NB4 (cell line): ENCODE results near the gene GAD1.

Source experiments
- DNase-seq: peaks from one replicate; pipeline ENCODE4 v3.0.0; 2010; ENCODE audit warnings: low read depth
- H3K4me3 ChIP-seq: one replicate; pipeline ENCODE4 v1.5.1; 2011; ENCODE audit warnings: mild to moderate bottlenecking, low read depth, low read length, moderate library complexity
- MYC ChIP-seq: IDR thresholded peaks from 2 replicates; pipeline ENCODE4 v1.6.1; 2011; ENCODE audit warnings: low read depth, low read length
- POLR2A ChIP-seq: IDR thresholded peaks from 2 replicates; pipeline ENCODE4 v1.6.1; 2011; ENCODE audit warnings: mild to moderate bottlenecking; ENCODE audit not compliant: insufficient read length; ENCODE audit errors: extremely low read depth
- TF ChIP-seq, protein P1 (sequence below): IDR thresholded peaks from 2 replicates; pipeline ENCODE4 v1.6.1; 2011; ENCODE audit warnings: low read depth, low read length
- TF ChIP-seq, protein P2 (sequence below): IDR thresholded peaks from one replicate; pipeline ENCODE4 v1.5.1; 2012; ENCODE audit warnings: low read depth, low read length

The GAD1 gene

DNA sequence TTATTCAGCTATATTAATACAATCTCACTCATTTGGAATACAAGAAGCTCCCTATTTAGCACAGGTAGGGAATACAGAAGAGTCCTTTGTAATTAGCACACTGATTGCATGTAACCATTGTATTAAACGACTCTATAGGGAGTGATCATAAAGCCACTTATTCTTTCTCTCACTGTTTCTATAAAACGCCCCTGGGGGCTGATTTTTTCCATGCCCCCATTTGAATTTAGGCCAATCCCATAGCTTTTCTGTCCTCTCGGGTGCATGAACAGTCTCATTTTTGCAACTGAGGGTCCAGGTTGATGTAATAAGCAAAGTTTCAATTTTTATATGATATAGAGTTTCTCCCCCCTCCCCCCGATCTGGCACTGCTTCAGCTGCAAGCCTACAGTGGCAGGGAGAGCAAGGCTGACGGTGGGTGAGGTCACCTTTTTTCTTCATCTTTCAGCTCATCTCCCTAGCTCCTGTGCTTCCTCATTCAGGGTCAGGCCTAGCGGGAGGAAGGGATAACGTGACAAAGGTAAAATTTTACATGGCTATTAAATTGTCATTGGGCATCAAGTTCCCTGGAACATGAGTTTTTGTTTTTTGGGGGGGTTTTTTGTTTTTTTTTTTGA, 45.7 kb downstream of the GAD1 start:
- peak; percentile 11 for DNase-seq
- no peak for TF ChIP-seq MYC
- TF ChIP-seq, protein P1, sequence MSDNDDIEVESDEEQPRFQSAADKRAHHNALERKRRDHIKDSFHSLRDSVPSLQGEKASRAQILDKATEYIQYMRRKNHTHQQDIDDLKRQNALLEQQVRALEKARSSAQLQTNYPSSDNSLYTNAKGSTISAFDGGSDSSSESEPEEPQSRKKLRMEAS, result no peak
- TF ChIP-seq POLR2A, result no peak
- TF ChIP-seq, protein P2, sequence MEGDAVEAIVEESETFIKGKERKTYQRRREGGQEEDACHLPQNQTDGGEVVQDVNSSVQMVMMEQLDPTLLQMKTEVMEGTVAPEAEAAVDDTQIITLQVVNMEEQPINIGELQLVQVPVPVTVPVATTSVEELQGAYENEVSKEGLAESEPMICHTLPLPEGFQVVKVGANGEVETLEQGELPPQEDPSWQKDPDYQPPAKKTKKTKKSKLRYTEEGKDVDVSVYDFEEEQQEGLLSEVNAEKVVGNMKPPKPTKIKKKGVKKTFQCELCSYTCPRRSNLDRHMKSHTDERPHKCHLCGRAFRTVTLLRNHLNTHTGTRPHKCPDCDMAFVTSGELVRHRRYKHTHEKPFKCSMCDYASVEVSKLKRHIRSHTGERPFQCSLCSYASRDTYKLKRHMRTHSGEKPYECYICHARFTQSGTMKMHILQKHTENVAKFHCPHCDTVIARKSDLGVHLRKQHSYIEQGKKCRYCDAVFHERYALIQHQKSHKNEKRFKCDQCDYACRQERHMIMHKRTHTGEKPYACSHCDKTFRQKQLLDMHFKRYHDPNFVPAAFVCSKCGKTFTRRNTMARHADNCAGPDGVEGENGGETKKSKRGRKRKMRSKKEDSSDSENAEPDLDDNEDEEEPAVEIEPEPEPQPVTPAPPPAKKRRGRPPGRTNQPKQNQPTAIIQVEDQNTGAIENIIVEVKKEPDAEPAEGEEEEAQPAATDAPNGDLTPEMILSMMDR, result no peak
- H3K4me3 ChIP-seq, result no peak overlapping the region

DNA sequence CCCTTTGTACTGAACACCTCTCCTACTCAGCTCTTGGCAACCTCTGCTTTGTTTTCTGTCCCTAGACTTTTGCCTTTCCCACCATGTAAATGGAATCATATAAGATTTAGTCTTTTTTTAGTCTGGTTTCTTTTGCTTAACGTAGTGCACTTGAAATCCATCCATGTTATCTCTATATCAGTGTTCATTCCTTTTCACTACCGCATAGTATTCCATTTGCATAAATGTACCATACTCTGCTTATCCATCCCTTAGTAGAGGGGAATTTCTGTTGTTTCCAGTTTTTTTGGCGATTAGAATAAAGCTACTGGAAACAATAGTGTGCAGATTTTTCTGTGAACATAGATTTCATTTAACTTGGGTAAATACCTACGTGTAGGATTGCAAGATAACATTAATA, 46.4 kb downstream of the GAD1 start:
- no peak for DNase-seq
- no peak overlapping the region for H3K4me3 ChIP-seq
- TF ChIP-seq, protein P2, result no peak
- TF ChIP-seq, protein P1, result no peak
- TF ChIP-seq POLR2A (no peak), MYC (no peak)

DNA sequence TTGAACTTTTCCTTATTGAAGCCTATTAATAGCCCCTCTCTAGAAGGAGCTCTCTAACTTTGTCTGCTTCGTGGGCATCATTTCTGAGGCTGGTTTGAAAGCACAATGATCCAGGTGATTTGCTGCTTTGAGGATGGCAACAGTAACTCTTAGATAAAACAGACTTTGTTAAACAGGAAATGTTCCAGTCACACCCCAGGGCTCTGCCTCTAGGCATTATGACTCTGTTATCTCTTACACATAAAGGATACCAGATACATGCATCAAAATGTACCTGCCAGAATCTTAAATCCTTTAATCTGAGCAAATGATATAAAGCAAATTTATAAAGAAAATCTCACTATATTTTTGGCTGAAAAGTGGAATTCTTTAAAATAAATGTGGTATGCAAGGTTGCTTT, 52.3 kb downstream of the GAD1 start:
- no peak for DNase-seq
- no peak overlapping the region for H3K4me3 ChIP-seq
- TF ChIP-seq, protein P2, result no peak
- TF ChIP-seq MYC (no peak), POLR2A (no peak)
- TF ChIP-seq, protein P1, result no peak

DNA sequence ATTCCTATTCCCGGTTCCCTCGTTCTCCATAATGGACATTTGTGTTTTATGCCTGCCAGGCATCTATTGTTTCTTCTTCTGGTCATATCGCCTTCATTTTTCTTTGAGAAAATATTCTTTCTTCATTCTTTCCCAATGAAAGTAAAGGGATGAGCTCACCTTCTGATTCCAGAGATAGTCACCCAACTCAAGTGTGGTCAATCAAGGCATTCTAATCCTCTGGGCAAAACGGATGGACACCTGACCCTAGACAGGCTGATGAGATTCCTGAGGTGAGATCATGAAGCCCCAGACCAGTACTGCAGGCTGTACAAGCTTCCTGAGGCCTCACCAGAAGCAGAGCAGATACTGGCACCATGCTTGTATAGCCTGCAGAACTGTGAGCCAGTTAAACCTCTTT, 52.8 kb downstream of the GAD1 start:
- no peak overlapping the region for H3K4me3 ChIP-seq
- TF ChIP-seq, protein P2, result no peak
- TF ChIP-seq, protein P1, result no peak
- no peak for TF ChIP-seq MYC
- no peak for TF ChIP-seq POLR2A
- DNase-seq, result no peak

DNA sequence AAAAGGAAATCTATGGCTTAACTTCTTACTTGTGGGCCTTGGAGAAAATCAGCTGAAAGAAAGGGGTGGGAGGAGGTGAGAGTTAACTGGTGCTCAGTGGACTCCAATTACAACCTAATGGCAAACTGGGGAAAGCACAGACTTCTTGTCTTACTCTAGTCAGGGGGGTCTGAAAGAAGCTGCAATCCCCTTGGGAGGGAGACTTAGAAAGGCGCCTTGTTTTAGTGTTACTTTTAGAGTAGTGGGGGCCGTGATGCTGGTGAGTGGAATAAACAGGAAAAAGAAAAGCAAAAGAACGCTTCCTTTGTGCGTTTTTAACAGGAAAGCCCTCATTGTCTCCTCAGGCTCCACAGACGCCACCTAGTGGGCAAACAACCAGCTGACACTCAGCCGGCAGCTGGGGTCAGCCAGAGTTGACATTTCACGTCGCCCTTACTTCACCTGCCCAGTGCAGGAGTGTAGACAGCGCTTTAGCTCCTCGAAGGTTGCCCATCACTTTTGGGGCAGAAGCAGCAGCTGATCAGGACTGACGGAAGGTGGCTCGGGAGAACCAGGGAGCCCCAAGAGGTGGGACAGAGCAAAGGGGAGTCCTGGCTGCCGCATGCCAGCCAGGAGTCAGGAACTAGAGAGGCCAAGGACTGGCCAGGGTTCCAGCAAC, 56.5 kb downstream of the GAD1 start:
- H3K4me3 ChIP-seq, result peak overlapping the region; percentile 40
- DNase-seq, result peak; percentile 80
- TF ChIP-seq, protein P2, result peak; percentile 98
- TF ChIP-seq, protein P1, result peak; percentile 40; the same call in 1 of the 2 replicates
- no peak for TF ChIP-seq POLR2A
- TF ChIP-seq MYC, result peak; percentile 53
